Measurements from ENCODE around the gene TTYH3. TPM values are rescaled to one million over a fixed set of nuclear protein-coding genes. Genes with fewer than 3 reads are reported as not detected.

The TTYH3 gene
- total RNA-seq, 4 donors from 2014 or later = 14.0 to 26.3 (median 19.5) TPM

- Histone ChIP-seq H3K27ac (no peak overlapping the region), H3K27me3 (no peaks in the 10 kb centered on the region), H3K4me3 (no peak overlapping the region), H3K9me3 (no peaks in the 10 kb centered on the region), H3K4me1 (peaks cover 24% of the 10 kb centered on the region), H3K36me3 (peaks cover 24% of the 10 kb centered on the region)
- no peak for DNase-seq (ENCODE audit: low spot score in 2 of 2)
- WGBS = 88% methylated on average over 30 of the region's 35 CpGs
- no peak for TF ChIP-seq CTCF (IDR thresholded peaks at IDR 0.05)
- TF ChIP-seq EP300 (IDR thresholded peaks at IDR 0.05) = no peak
- TF ChIP-seq POLR2A (IDR thresholded peaks at IDR 0.05) = no peak
- TF ChIP-seq POLR2AphosphoS5 (IDR thresholded peaks at IDR 0.05) = no peak
Observed at GRCh38 chr7:2603044-2603965, 28.5 kb upstream of the TTYH3 start.

GRCh38 chr7:2604608-2605174 is 27.1 kb upstream of the TTYH3 start:
- Histone ChIP-seq H3K4me3 (no peak overlapping the region), H3K9me3 (no peaks in the 10 kb centered on the region), H3K36me3 (peaks cover 13% of the 10 kb centered on the region), H3K27me3 (no peaks in the 10 kb centered on the region), H3K4me1 (peaks cover 24% of the 10 kb centered on the region), H3K27ac (no peak overlapping the region)
- WGBS = 94% methylated on average over 29 of the region's 29 CpGs
- DNase-seq (ENCODE audit: low spot score in 2 of 2) = no peak
- no peak for TF ChIP-seq POLR2AphosphoS5 (IDR thresholded peaks at IDR 0.05)
- TF ChIP-seq EP300 (IDR thresholded peaks at IDR 0.05) = no peak

DNA sequence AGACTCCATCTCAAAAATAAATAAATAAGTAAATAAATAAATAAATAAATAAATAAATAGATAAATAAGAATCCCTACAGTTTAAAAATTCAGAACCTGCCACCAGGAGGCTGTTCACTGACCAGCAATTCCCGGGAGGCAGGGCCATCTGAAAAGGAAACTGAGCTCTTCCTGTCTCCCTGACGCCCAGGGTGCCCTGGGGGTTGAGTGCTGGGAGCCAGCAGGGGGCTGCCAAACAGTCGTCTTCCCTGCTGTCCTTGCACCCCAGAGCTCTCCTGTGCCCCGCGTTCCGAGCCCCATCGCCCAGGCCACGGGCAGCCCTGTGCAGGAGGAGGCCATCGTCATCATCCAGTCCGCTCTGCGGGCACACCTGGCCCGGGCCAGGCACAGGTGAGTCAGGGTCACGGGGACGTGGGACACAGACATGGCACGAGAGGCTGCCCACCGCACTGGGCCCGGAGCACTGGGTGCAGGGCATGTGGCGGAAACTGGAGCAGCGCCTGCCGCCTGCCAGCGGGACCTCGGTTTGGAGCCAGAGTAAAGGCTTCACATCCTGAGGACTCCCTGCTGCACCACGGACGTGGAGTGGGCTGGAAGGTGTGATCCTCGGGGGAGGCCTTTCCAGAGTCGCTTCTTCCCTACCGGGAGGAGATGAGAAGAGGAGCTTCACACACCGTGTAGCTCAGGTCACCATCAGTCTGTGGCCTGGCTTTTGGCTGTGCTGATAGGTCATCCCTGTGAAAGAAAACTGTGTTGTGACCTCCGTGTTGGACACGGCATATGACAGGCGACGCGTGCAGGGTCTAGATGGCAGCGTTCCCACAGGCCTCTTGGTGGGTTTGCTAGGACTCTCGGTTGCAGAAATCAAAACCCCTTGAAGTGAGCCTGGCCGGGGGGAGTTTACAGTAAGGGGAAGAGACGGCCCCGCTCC is 25.9 kb upstream of the TTYH3 start:
- TF ChIP-seq CTCF (IDR thresholded peaks at IDR 0.05) (no peak), POLR2AphosphoS5 (IDR thresholded peaks at IDR 0.05) (no peak), POLR2A (IDR thresholded peaks at IDR 0.05) (no peak), EP300 (IDR thresholded peaks at IDR 0.05) (no peak)
- peaks cover 6% of the 10 kb centered on the region for H3K36me3 ChIP-seq
- peaks cover 24% of the 10 kb centered on the region for H3K4me1 ChIP-seq
- DNase-seq (ENCODE audit: low spot score in 2 of 2) = no peak
- H3K27me3 ChIP-seq = no peaks in the 10 kb centered on the region
- 94% methylated on average over 16 of the region's 38 CpGs for WGBS
- no peaks in the 10 kb centered on the region for H3K9me3 ChIP-seq
- H3K4me3 ChIP-seq = no peak overlapping the region
- H3K27ac ChIP-seq = no peak overlapping the region

GRCh38 chr7:2606539-2606936 is 25.2 kb upstream of the TTYH3 start:
- Histone ChIP-seq H3K36me3 (peaks cover 4% of the 10 kb centered on the region), H3K27me3 (no peaks in the 10 kb centered on the region), H3K4me1 (peaks cover 24% of the 10 kb centered on the region), H3K27ac (peak overlapping the region; percentile 75), H3K4me3 (no peak overlapping the region), H3K9me3 (no peaks in the 10 kb centered on the region)
- WGBS = 95% methylated on average over 7 of the region's 16 CpGs
- DNase-seq (ENCODE audit: low spot score in 2 of 2) = no peak
- TF ChIP-seq POLR2AphosphoS5 (IDR thresholded peaks at IDR 0.05) (no peak), CTCF (IDR thresholded peaks at IDR 0.05) (no peak), EP300 (IDR thresholded peaks at IDR 0.05) (no peak), POLR2A (IDR thresholded peaks at IDR 0.05) (no peak)

GRCh38 chr7:2607122-2607922 is 24.5 kb upstream of the TTYH3 start:
- Histone ChIP-seq H3K4me3 (no peak overlapping the region), H3K27me3 (no peaks in the 10 kb centered on the region), H3K36me3 (peaks cover 4% of the 10 kb centered on the region), H3K4me1 (peaks cover 24% of the 10 kb centered on the region), H3K9me3 (no peaks in the 10 kb centered on the region), H3K27ac (peak overlapping the region; percentile 75)
- WGBS = 57% methylated on average over 26 of the region's 26 CpGs
- DNase-seq (ENCODE audit: low spot score in 2 of 2) = peak in 1 of 2 donors; percentile 88
- peak in 2 of 3 donors; percentile 38 to 54 for TF ChIP-seq POLR2AphosphoS5 (IDR thresholded peaks at IDR 0.05)
- no peak for TF ChIP-seq POLR2A (IDR thresholded peaks at IDR 0.05)
- TF ChIP-seq EP300 (IDR thresholded peaks at IDR 0.05) = no peak
- TF ChIP-seq CTCF (IDR thresholded peaks at IDR 0.05) = no peak

Measured in suprapubic skin (tissue), 4 donors.